K562 (cell line): ENCODE data around the gene TXLNA. TPM values are rescaled to one million over a fixed set of nuclear protein-coding genes. Genes with fewer than 3 reads are reported as not detected.

Experiments
- BMI1 ChIP-seq: fragments of 150-350 bp; IDR thresholded peaks from 2 replicates; pipeline ENCODE4 v1.6.1; 2014; ENCODE audit warnings: low read length
- C11orf30 ChIP-seq: fragments of 450-650 bp; IDR thresholded peaks from 2 replicates; pipeline ENCODE4 v1.6.1; 2016; ENCODE audit warnings: low read depth, mild to moderate bottlenecking
- CAMTA2 ChIP-seq: fragments of 250-450 bp; sonication (Bioruptor Pico); conservative IDR thresholded peaks from 2 replicates; pipeline ENCODE4 v1.5.1; 2022
- CCAR2 ChIP-seq: fragments of 200-400 bp; formaldehyde crosslinking; IDR thresholded peaks from 2 replicates; pipeline ENCODE4 v1.6.1; 2017; ENCODE audit warnings: mild to moderate bottlenecking, low read depth, low read length
- FUS ChIP-seq: fragments of 200-400 bp; formaldehyde crosslinking; optimal IDR thresholded peaks from 2 replicates; pipeline ENCODE3; 2017; ENCODE audit warnings: low read depth, low read length
- IFI16 ChIP-seq: fragments of 250-450 bp; sonication (Bioruptor Pico); IDR thresholded peaks from 2 replicates; pipeline ENCODE4 v2.1.2; 2022; ENCODE audit warnings: mild to moderate bottlenecking, inconsistent platforms
- LARP7 ChIP-seq: fragments of 450-650 bp; IDR thresholded peaks from 2 replicates; pipeline ENCODE4 v1.6.1; 2016
- MED1 ChIP-seq: sonication (generic); formaldehyde crosslinking; IDR thresholded peaks from 2 replicates; pipeline ENCODE4 v1.8.1; 2023; ENCODE audit warnings: missing genetic modification reagents, borderline replicate concordance
- MEF2D ChIP-seq: conservative IDR thresholded peaks from 2 replicates; pipeline ENCODE4 v1.6.1; 2016; ENCODE audit warnings: low read depth, missing genetic modification characterization, missing compliant biosample characterization
- NR4A1 ChIP-seq, 2 experiments: fragments of 250-450 bp in 1 of 2; fragments of 450-650 bp in 1 of 2; sonication (Bioruptor Pico) in 1 of 2; IDR thresholded peaks; 2 replicates each; pipeline versions ENCODE4 v1.4.0 to v1.6.1; 2016 to 2020; ENCODE audit warnings: mild to moderate bottlenecking in 2 of 2, missing compliant biosample characterization in 1 of 2, missing genetic modification characterization in 1 of 2, moderate library complexity in 1 of 2
- PRMT5 ChIP-seq: sonication (generic); formaldehyde crosslinking; IDR thresholded peaks from 2 replicates; pipeline ENCODE4 v1.5.0; 2020; ENCODE audit warnings: missing genetic modification reagents
- RFX1 ChIP-seq: fragments of 450-650 bp; IDR thresholded peaks from 2 replicates; pipeline ENCODE4 v1.6.1; 2016; ENCODE audit warnings: mild to moderate bottlenecking, moderate library complexity
- SIN3A ChIP-seq, 2 experiments: fragments of 150-350 bp in 1 of 2; IDR thresholded peaks; 2 replicates each; pipeline ENCODE4 v1.6.1; 2011 to 2016; ENCODE audit warnings: borderline replicate concordance in 2 of 2, low read depth in 2 of 2, low read length in 2 of 2, mild to moderate bottlenecking in 2 of 2, moderate library complexity in 2 of 2; ENCODE audit not compliant: control insufficient read depth in 1 of 2
- SMARCE1 ChIP-seq: fragments of 450-650 bp; IDR thresholded peaks from 2 replicates; pipeline ENCODE4 v1.7.1; 2016; ENCODE audit warnings: mild to moderate bottlenecking
- STAT5B ChIP-seq: fragments of 250-450 bp; sonication (Bioruptor Pico); IDR thresholded peaks from 2 replicates; pipeline ENCODE4 v1.8.0; 2021; ENCODE audit warnings: mild to moderate bottlenecking, inconsistent platforms
- ZC3H8 ChIP-seq: fragments of 450-650 bp; IDR thresholded peaks from 2 replicates; pipeline ENCODE4 v1.6.1; 2017
- ZNF561 ChIP-seq: fragments of 450-650 bp; formaldehyde crosslinking; conservative IDR thresholded peaks from 2 replicates; pipeline ENCODE4 v1.4.0; 2020; ENCODE audit warnings: mild to moderate bottlenecking, moderate library complexity
- ZNF77 ChIP-seq: fragments of 250-450 bp; sonication (Bioruptor Pico); IDR thresholded peaks from 2 replicates; pipeline ENCODE4 v1.5.0; 2020
- polyA plus RNA-seq, 8 experiments: library from polyadenylated mRNA; depleted of rRNA in 4 of 8; stranded (reverse) in 5 of 8; unstranded in 3 of 8; fragments of >200 nt; fragmentation: Nextera tagmentation in 2 of 8; fragmentation: Illumina TruSeq in 1 of 8; extraction: Ambion mirVana in 2 of 8; extraction: Trizol in 1 of 8; gene quantifications; 2 replicates each; pipeline versions ENCODE4 v1.2.1 to v1.2.3, GENCODE V29; 2011 to 2014; ENCODE audit warnings: inconsistent platforms in 1 of 8, missing spikeins in 1 of 8
- total RNA-seq, 7 experiments: library from RNA; depleted of rRNA in 6 of 7; stranded (reverse); fragments of >200 nt in 6 of 7; fragmentation: Illumina TruSeq in 2 of 7; extraction: Trizol in 2 of 7; gene quantifications; 2 replicates each; pipeline versions ENCODE4 v1.2.1 to v1.2.3, GENCODE V29; 2011 to 2021; ENCODE audit warnings: low replicate concordance in 1 of 7
- TF ChIP-seq, protein P1 (sequence below), 2 experiments: fragments of 450-650 bp; IDR thresholded peaks; 2 replicates each; pipeline ENCODE4 v1.6.1; 2016; ENCODE audit warnings: mild to moderate bottlenecking in 2 of 2, borderline replicate concordance in 1 of 2, low read depth in 1 of 2, moderate library complexity in 1 of 2
- TF ChIP-seq, protein P2 (sequence below): fragments of 450-650 bp; formaldehyde crosslinking; IDR thresholded peaks from 2 replicates; pipeline ENCODE4 v1.4.0; 2022; ENCODE audit warnings: missing genetic modification characterization

Gene TXLNA
- total and polyA plus RNA-seq, 9 of the 15 experiments (the other 6 are each of a cell fraction or from before 2014, with no cell fraction given): 9.2 to 54.5 (median 39.3) TPM

DNA sequence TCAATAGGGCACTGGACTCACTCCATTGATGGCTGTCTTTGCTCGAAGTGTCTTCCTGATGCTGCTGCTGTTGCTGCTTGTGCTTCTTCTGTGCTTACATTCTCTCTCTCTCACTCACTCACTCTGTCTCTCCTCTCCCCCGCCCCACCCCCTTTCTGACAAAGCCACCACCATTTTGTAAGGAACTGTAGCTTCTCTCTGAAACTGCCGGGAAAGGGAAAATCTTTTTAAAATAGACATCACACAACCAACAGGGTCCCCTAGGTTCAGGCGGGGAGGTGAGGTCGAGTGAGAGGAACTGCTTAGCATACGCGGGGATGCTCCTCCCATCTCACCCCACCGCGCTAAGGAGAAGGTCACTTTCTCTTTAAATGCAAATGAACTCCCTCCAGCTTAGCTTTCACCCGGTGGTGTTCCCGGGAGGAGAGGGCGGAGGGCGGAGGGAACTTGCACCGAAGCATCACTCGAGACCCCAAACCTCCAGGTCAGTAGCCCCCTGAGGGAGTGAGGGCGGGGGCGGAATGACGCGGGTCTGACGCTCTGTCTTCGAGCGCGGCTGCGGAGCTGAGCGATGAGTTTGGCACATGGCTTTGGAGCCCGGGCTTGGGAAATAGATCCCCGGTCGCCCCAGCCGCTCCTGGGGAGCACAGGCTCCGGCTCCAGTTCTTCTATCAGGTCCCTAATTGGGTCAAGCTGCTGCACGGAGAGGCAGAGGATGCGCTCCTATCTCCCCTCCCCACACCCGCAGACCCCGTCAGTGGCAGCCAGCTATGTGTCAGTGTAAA, 20.9 kb downstream of the TXLNA start, which contains the start of gene CCDC28B (continued):
- TF ChIP-seq, protein P1, sequence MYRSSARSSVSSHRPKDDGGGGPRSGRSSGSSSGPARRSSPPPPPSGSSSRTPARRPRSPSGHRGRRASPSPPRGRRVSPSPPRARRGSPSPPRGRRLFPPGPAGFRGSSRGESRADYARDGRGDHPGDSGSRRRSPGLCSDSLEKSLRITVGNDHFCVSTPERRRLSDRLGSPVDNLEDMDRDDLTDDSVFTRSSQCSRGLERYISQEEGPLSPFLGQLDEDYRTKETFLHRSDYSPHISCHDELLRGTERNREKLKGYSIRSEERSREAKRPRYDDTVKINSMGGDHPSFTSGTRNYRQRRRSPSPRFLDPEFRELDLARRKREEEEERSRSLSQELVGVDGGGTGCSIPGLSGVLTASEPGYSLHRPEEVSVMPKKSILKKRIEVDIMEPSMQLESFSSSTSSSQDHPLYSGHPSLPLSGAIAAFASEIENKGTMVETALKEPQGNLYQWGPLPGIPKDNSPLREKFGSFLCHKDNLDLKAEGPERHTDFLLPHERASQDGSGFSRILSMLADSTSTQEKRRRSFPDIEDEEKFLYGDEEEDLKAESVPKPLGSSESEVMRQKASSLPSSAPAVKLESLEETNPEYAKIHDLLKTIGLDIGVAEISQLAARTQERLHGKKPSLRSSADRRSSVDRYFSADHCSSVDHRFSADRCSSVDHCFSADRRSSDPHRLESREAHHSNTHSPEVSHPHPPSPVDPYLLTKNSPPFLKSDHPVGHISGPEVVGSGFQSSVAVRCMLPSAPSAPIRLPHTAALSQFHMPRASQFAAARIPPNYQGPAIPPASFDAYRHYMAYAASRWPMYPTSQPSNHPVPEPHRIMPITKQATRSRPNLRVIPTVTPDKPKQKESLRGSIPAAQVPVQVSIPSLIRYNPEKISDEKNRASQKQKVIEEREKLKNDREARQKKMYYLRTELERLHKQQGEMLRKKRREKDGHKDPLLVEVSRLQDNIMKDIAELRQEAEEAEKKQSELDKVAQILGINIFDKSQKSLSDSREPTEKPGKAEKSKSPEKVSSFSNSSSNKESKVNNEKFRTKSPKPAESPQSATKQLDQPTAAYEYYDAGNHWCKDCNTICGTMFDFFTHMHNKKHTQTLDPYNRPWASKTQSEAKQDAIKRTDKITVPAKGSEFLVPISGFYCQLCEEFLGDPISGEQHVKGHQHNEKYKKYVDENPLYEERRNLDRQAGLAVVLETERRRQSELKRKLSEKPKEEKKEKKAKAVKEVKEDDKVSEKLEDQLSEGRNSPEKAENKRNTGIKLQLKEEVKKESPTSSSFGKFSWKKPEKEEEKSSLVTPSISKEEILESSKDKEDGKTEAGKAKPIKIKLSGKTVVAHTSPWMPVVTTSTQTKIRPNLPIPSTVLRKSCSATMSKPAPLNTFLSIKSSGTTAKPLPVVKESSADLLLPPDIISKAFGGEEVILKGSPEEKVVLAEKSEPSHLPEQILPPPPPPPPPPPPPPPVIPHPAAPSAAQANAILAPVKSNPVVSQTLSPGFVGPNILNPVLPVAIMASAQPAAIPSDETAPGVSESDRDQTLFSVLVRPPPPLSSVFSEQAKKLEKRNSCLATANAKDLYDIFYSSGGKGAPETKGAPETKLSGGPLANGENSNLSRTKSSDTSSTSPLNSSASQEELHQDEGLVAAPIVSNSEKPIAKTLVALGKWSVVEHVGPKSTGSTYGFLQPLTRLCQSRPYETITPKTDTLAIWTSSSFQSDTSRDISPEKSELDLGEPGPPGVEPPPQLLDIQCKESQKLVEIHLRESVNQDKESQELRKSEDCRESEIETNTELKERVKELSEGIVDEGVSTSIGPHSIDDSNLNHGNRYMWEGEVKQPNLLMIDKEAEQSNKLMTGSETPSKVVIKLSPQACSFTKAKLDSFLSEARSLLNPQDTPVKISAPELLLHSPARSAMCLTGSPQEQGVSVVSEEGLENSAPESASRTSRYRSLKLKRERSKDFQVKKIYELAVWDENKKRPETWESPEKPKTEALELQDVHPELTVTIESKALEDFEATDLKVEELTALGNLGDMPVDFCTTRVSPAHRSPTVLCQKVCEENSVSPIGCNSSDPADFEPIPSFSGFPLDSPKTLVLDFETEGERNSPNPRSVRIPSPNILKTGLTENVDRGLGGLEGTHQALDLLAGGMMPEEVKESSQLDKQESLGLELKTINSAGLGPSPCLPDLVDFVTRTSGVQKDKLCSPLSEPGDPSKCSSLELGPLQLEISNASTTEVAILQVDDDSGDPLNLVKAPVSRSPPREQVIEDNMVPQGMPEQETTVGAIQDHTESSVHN (IDR thresholded peaks at IDR 0.05; ENCODE audit: borderline replicate concordance in 1 of 2, low read depth in 1 of 2): no peak
- no peak for TF ChIP-seq IFI16
- TF ChIP-seq NR4A1 (CRISPR knock-in tag; IDR thresholded peaks at IDR 0.05): no peak
- no peak for TF ChIP-seq NR4A1 (tag; IDR thresholded peaks at IDR 0.05)
- TF ChIP-seq, protein P2, sequence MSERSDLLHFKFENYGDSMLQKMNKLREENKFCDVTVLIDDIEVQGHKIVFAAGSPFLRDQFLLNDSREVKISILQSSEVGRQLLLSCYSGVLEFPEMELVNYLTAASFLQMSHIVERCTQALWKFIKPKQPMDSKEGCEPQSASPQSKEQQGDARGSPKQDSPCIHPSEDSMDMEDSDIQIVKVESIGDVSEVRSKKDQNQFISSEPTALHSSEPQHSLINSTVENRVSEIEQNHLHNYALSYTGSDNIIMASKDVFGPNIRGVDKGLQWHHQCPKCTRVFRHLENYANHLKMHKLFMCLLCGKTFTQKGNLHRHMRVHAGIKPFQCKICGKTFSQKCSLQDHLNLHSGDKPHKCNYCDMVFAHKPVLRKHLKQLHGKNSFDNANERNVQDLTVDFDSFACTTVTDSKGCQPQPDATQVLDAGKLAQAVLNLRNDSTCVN: 0 out of 2 replicates have a peak, but pooled peaks have one; percentile 61
- peak in 1 of 2 experiments; percentile 84; a peak in 2 of 4 replicates for TF ChIP-seq SIN3A (IDR thresholded peaks at IDR 0.05; ENCODE audit: borderline replicate concordance in 2 of 2, control insufficient read depth in 1 of 2, low read depth in 2 of 2, low read length in 2 of 2)
- no peak for TF ChIP-seq MEF2D
- TF ChIP-seq FUS: no peak
- TF ChIP-seq STAT5B (CRISPR knock-in tag): no peak
- TF ChIP-seq SMARCE1: no peak
- TF ChIP-seq MED1 (CRISPR knock-in tag): no peak
- TF ChIP-seq CAMTA2: no peak
- TF ChIP-seq LARP7: no peak
- no peak for TF ChIP-seq ZNF77
- no peak for TF ChIP-seq RFX1
- TF ChIP-seq ZC3H8: no peak
- TF ChIP-seq ZNF561: no peak
- TF ChIP-seq CCAR2: no peak
- no peak for TF ChIP-seq BMI1
- TF ChIP-seq C11orf30: no peak
- no peak for TF ChIP-seq PRMT5
